ENCODE data around the gene CHERP.

DNA sequence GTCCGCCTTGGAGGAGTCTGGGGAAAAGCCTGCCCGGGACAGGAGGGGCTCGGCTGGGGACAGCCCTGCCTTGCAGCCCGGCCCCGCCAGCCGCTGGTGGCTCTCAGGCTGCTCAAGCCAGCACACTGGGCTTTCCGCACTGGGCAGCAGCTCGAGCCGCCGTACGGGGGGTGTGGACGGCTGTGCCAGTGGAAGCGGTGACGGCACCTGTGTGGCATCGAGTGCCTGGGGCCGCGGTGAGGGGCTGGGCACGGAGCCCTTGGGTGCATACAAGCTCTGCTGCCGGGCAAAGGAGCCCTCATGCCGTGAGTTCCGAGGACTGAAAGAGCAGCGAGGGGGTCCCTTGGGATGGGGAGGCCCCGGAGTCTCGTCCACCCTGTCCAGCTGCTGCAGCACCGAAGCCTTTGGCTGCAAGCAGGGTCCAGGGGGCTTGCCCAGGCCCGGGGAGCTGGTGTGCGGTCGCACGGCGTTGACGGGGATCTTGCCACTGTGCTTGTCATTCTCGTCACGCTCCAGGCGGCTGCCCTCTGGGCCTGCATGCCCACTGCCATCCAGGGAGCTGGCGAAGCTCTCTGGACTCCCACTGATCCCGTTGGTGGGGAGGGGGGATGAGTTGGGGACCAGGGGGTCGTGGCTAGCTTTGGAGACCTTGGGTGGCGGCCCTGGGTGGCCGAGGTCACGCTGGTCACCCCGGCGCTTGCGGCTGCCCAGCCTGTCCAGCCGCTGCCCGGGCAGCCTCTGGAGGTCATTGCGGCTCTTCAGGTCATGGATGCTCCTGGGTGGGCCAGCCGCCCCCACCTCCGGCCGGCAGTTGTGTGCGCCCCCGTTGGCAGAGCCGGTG, 34.7 kb upstream of the CHERP start:
- TF ChIP-seq, protein P1, sequence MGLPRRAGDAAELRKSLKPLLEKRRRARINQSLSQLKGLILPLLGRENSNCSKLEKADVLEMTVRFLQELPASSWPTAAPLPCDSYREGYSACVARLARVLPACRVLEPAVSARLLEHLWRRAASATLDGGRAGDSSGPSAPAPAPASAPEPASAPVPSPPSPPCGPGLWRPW (IDR thresholded peaks at IDR 0.05) = no peak
- TF ChIP-seq, protein P2, sequence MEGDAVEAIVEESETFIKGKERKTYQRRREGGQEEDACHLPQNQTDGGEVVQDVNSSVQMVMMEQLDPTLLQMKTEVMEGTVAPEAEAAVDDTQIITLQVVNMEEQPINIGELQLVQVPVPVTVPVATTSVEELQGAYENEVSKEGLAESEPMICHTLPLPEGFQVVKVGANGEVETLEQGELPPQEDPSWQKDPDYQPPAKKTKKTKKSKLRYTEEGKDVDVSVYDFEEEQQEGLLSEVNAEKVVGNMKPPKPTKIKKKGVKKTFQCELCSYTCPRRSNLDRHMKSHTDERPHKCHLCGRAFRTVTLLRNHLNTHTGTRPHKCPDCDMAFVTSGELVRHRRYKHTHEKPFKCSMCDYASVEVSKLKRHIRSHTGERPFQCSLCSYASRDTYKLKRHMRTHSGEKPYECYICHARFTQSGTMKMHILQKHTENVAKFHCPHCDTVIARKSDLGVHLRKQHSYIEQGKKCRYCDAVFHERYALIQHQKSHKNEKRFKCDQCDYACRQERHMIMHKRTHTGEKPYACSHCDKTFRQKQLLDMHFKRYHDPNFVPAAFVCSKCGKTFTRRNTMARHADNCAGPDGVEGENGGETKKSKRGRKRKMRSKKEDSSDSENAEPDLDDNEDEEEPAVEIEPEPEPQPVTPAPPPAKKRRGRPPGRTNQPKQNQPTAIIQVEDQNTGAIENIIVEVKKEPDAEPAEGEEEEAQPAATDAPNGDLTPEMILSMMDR (IDR thresholded peaks at IDR 0.05) = no peak
- no peak for TF ChIP-seq BCL3 (IDR thresholded peaks at IDR 0.05)
- TF ChIP-seq RAD21 (conservative IDR thresholded peaks at IDR 0.05 in 1 of 2, IDR thresholded peaks at IDR 0.05 in 1 of 2) = no peak
- TF ChIP-seq POLR2A (IDR thresholded peaks at IDR 0.05; ENCODE audit: low read length) = no peak
- no peak for TF ChIP-seq EHMT2 (IDR thresholded peaks at IDR 0.05; ENCODE audit: low read depth)
- TF ChIP-seq FOSL2 (IDR thresholded peaks at IDR 0.05) = no peak
- no peak for TF ChIP-seq FOSL2 (CRISPR knock-in tag; IDR thresholded peaks at IDR 0.05)
- TF ChIP-seq JUN (IDR thresholded peaks at IDR 0.05) = no peak
- TF ChIP-seq REST (IDR thresholded peaks at IDR 0.05) = no peak
- no peak for TF ChIP-seq FOXS1 (CRISPR knock-in tag; IDR thresholded peaks at IDR 0.05)
- TF ChIP-seq EP300 (IDR thresholded peaks at IDR 0.05) = no peak
- TF ChIP-seq HOXA7 (CRISPR knock-in tag; IDR thresholded peaks at IDR 0.05) = no peak
- no peak for TF ChIP-seq CHD2 (IDR thresholded peaks at IDR 0.05; ENCODE audit: low read length, partially characterized antibody)
